Gastroesophageal sphincter (tissue), 3 donors: ENCODE data around the gene LOXHD1.

ENCODE experiments used
- CTCF ChIP-seq, 4 experiments: fragments of 200-600 bp in 2 of 4; fragments of 450-650 bp in 2 of 4; sonication (generic) in 1 of 4; IDR thresholded peaks; one replicate each; pipeline ENCODE4 v1.5.1; 2017 to 2019; ENCODE audit warnings: antibody characterized with exemption in 4 of 4, mild to moderate bottlenecking in 2 of 4, moderate library complexity in 2 of 4
- EP300 ChIP-seq: sonication (generic); formaldehyde crosslinking; IDR thresholded peaks from one replicate; pipeline ENCODE4 v1.6.1; 2017; ENCODE audit warnings: antibody characterized with exemption, mild to moderate bottlenecking
- POLR2A ChIP-seq, 2 donors: fragments of 450-650 bp; IDR thresholded peaks; one replicate each; pipeline ENCODE4 v1.6.1; 2017; ENCODE audit warnings: antibody characterized with exemption in 2 of 2, mild to moderate bottlenecking in 2 of 2, moderate library complexity in 1 of 2

- TF ChIP-seq CTCF (IDR thresholded peaks at IDR 0.05) (no peak), POLR2A (IDR thresholded peaks at IDR 0.05) (no peak), EP300 (no peak)
Measured at GRCh38 chr18:46458472-46458871, 198.5 kb downstream of the LOXHD1 start.
